8988T (cell line): ENCODE measurements around the gene COL9A3.
"Not testable (repeated sequence)": the region's sequence is repeated elsewhere in the genome, so short reads cannot be mapped to it uniquely, and the experiment has no call there.

ENCODE experiments used
- DNase-seq: peaks from one replicate; pipeline ENCODE4 v3.0.0; 2011

Gene COL9A3

DNA sequence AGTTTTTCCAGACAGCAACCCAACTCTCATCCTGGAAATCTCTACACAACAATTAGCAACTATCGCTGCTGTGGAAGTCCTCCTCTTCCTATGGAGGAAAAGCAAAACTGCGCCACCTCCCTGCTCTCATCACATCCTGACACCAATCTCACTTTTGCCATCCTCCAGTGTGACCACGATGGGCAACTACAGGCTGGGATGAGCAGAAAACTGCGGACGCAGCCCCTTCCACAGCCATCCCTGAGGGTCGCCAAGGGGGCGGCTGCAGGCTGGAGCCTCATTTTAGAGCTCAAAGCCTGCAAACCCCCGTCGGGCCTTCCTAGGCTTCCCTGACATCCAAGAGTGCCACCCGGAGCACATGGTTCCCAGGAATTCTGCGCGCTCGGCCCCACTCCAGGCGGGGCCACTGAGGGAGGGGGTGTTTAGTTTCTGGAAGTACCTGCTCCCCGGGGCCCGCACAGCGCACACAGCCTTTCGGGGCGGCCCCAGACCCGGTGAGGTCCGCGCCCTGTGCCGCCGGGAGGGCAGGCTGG, 43.6 kb downstream of the COL9A3 start:
- peak; percentile 49 for DNase-seq

DNA sequence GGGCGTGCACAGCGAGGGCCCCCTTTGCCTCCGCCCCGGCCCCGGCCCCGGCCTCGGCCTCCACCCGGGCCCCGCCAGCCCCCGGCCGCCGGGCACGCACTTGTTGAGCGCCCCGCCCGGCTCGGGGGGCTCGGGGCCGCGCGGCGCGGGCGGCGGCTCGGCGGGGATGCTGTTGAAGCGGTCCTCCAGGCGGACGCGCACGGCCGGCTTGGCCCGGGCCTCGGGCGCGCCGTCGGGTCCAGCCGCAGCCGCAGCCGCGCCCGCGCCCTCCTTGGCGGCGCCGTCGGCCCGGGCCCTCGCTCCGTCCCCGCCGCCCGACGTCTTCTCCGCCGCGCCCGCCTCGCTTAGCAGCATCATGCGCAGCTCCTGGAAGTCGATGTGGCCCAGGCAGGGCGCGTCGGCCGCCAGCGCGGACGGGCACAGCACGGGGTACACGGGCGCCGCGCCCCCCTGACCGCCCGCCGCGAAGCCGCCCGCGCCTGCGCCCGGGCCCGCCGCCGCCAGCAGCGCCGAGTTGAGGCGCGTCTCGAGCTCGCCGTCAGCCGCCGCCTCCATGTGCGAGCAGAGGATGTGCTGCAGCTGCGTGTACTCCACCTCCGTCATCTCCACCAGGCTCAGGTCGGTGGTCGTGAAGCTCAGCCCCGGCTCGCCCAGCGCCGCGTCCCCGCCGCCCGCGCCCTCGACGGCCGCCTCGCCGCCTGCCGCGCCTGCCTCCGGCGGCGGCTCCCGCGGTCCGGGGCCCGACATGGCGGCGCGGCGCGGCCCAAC, 44.3 kb downstream of the COL9A3 start:
- no peak for DNase-seq

DNA sequence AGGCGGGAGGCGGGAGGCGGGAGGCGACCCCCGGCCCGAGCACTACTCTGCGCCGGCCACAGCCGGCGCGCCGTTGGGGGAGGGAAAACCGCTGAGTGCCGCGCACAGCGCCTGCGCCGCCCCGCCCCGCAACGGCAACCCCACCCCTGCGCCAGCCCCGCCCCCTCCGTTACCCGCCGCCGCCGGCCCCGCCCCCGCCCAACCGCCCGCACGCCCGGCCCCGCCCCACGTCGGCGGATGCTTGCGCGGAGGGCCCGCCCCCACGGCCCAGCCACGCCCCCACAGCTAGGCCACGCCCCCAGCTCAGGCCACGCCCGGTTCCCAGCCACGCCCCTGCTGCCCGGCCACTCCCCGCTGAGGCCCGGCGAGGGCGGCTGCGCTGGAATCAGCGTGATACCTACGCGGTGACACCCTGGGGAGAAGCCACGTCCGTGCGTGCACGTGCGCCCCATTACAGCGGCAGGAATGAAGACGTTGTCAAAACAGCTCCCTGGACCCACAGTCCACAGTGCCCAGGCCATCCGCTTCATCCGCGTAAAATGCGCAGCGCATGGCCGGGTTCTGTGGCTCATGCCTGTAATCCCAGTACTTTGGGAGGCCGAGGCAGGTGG, 45.0 kb downstream of the COL9A3 start, which contains the start of gene TCFL5:
Gene TCFL5 (minus strand): TSS at position 97 of the 611 bp plus-strand sequence. CDS start 152 bp downstream, outside the sequence.
- peak; percentile 65 for DNase-seq

DNA sequence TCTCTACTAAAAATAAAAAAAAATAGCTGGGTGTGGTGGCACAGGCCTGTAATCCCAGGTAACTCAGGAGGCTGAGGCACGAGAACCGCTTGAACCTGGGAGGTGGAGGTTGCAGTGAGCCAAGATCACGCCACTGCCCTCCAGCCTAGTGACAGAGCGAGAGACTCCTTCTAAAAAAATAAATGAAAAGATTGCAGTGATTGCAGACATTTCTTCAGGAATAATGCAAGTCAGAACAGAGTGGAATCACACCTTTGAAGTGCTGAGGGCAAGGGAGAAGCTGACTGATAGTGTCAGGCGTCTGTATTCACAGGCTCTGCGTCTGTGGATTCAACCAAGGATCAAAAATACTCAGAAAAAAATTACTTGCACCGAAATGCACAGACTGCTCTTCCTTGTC, 47.4 kb downstream of the COL9A3 start:
- DNase-seq: no peak

DNA sequence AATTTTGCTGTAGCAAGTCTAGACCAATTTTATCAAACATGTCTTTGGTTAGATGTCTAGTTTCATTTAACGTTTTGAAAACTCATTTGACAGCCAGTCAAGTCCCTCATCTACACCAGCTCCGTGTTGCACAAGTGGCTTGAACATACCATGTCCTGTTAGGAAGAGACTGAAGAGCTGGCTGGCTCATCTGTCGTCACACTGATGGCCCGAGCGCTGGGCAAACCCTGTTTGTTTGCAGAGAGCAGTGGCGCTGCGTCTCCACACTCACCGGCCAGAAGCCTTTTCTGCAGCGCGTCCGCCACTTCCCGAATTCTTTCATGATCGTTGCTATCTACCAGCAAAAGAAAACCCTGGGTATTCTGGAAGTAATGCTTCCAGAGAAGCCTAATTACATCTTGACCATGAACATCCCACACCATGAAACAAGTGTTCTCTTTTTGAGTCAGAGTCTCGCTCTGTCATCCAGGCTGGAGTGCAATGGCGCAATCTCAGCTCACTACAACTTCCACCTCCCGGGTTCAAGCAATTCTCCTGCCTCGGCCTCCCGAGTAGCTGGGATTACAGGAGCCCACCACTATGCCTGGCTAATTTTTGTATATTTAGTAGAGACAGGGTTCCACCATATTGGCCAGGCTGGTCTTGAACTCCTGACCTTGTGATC, 55.5 kb downstream of the COL9A3 start:
- DNase-seq: no peak

DNA sequence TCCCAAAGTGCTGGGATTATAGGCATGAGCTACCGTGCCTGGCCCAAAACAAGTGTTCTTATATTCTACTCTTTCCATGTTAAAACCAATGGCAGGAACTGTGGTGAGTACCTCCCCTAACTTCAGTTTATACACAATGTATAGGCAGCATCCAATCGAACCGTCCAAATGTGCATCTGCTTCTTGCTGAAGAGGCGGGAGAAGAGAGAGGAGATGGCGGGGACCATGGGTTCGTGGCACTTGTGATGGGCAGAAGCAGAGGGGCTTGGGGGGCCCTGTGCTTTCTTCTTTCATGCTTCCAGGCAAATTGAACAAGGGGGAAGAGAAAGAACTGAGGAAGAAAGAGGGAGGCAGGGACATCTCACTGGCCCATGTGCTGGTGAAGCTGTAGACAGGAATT, 56.0 kb downstream of the COL9A3 start:
- no peak for DNase-seq

DNA sequence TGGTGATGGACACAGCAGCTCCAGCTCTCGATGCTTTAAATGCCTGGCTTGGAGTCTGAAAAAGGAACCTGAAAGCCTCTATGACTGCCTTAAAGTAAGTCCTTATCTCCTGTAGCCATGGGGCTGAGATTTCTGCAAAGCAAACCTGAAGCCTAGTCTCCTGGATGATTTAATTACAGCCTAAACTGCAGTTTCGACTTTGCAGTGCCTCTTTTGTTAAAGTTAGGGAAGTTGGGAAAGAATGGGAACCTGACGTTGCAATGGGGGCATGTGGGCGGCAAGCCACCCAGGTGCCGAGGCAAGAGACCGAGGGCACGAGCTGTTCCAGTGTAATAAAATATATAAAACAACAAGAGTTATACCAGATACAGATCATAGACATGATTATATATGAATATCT, 56.4 kb downstream of the COL9A3 start:
- no peak for DNase-seq

DNA sequence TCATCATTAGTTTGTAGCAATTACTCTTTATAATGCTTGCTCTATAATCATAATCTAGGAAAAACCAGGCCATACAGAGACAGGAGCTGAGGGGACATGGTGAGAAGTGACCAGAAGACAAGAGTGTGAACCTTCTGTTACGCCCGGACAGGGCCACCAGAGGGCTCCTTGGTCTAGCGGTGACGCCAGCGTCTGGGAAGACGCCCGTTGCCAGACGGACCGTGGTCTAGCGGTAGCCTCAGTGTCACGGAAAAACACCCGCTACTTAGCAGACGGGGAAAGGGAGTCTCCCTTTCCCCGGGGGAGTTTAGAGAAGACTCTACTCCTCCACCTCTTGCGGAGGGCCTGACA, 56.8 kb downstream of the COL9A3 start:
- DNase-seq: not testable (repeated sequence)

DNA sequence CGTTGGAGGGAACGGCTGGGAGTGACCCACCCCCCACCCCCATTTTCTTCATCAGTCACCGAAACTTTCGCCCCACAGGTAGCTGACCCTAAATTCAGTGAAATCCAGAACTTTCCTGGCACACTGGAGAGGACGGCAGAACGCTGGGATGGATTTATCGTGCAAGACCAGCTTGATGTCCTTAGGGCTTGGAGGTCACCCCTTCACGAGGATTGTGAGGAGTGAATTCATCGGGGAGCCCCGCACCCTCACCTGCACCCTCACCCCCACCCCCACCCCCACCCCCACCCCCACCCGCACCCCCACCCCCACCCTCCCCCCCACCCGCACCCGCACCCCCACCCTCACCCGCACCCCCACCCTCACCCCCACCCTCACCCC, 58.1 kb downstream of the COL9A3 start:
- DNase-seq: no peak

DNA sequence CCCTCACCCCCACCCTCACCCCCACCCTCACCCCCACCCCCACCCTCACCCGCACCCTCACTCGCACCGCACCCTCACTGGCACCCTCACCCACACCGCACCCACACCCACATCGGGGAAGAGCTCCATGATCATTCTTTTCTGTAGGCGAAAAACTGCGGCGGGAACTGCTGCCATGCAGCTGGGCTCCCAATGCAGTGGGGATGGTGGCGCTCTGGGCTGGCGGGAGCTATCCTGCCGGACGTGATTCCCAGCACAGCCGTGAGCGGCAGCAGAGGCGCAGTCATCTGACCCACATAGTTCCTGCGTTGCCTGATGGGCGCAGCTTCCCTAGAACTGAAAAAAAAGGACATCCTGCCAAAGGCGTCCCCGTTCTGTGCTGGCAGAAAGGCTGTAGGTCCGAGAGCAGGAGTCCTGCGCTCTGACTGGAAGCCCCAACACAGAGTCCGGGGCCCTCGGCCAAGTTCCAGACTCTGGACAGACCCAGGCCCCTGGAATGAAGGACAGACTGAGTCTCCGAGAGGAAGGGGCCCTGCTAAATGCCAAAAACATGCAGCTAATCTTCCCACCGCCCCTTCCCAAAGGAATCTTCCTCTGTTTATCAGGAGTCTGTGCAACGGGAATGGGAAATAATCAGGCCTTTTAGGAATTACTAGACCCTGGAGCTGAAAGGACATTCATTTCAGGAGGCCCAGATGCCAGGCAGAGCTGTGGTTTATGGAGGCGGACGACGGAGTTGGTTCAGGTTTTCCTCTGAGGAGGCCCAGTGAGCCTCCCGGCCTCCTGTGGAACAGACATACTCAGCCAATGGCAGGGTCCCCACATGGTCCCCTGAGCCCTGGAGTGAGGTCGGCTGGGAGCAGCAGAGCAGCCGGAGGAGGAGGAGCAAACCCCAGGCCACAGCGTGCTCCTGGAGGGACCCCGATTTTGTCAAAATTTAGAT, 58.8 kb downstream of the COL9A3 start:
- peak; percentile 98 for DNase-seq

DNA sequence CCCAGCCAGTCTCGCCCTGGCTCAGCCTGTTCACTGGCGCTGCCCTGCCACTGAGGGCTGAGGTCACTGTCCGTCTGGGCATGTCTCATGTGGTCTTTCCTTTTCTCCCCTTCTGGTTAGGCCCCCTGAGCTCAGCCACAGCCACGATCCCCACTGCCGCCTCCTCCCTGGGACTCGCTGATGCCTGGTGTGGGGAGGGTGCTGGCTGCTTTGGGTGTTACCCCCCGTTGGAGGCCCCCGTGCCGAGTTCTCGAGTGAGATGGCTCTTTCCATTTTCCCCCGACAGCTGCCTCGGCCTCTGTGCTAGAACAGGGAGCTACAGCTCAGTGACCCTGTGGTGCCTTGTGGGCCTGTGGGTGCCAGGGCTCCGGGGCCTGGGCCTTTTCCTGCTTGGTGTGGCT, 59.7 kb downstream of the COL9A3 start:
- DNase-seq: no peak

DNA sequence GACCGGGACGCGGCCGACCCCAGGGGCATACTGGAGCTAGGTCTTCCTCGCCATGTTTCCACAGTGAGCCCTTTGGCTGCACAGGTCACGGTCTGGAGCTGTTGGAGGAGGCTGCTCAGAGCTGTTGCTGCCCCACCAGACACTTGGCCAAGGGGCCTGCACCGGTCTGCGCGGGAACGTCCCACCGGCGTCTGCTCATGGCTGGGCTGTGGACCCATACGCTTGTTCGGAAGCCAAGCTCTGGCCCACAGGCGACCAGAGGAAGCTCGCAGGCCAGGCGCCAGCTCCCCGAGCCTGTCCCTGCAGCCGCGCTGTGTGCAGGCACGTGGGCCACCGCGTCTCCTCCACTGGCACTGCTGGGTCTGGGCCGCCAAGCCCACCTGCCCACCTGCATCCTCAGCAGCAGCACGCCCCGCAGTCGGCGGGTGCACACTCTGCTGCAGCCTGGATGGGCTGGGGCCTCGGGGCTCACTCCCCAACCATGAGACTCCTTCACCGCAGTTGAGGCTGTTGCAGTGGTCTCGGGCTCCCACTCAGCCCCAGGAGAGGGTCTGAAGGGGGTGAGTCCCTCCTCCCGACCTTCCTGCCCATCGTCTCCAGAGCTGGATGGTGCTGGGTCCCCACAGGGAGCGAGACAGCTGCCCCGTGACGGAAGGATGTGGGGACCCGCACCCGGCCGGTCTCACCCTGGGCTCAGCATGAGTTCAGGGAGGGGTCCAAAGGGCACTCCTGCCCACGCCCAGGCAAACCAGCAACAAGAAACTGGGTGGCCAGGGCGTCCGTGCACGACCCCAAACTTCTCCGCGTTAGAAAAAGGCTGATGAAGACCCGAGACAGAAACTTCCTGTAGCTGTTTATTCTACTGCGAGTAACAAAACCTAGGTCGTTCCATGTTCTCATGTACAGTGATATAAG, 60.3 kb downstream of the COL9A3 start:
- DNase-seq: no peak

DNA sequence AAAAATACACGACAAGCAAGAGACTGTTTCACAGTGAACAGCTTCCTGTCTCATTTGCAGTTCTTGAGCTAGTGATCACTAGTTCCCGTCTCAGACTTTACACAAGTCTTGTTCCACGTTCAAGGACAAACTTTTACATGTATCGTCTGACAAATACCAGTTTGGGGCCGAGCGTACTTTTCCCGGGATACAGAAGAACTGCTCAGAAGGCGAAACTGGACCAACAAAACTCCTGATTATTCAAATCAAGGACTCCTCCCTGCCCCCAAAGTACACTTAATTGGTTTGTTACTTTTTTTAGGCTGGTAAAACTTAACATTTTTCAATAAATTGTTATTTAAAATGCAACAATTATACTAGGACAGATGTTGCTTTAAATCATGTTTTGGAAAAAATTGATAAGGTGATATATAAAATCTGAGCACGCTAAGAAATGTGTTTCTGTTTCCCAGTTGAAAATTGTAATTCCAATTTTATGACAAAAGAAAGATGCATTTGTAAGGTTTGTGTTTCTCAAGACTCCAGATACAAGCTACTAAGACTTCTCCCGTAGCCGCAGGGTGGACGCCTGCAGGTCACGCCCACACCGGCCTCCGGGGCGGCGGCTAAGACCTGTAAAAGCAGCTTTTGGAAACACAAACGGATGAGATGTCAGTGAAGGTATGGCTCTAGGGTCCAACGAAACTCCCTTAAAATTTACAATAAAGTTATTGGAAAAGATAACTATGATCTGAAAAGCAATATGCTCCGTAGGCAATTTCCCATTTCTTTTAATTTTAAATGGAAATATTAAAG, 61.6 kb downstream of the COL9A3 start:
- DNase-seq: no peak

DNA sequence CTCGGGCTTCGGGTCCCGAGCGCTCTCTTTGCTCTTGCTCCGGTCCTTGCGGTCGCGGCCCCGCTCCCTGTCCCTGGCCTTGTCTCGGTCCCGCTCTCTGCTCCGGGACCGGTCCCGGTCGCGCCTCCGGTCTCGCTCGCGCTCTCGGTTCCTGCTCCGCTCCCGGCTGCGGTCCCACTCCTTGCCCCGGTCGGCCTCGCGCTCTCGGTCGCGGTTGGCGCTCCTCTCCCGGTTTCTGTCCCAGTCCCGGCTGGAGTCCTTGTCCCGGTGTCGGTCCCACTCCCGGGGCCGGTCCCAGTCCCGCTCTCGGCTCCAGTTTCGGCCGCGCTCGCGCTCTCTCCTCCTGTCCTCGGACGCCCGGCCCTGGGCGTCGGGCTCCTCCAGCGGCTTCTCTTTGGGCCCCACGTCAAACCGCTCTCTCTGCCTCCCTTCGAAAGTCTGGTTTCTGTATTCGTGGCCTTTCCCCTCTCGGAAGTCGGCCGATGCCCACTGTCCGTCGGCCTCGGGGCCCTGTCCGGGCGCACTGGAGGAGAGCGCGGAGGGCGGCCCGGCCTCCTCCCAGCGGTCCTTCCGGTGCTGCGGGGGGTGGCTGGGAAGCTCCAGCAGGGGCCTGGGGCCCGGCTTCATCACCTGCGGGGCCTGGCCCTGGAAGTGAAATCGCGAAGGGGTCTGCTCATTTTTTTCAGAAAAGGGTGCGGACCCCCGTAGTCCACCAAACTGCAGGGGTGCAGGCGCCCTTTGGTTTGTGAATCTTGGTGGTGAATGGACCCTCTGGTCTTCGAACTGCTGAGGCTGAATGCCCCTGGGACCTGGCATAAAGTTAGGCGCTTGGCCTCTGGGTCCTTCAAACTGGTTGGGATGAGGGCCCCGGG, 62.7 kb downstream of the COL9A3 start:
- no peak for DNase-seq

DNA sequence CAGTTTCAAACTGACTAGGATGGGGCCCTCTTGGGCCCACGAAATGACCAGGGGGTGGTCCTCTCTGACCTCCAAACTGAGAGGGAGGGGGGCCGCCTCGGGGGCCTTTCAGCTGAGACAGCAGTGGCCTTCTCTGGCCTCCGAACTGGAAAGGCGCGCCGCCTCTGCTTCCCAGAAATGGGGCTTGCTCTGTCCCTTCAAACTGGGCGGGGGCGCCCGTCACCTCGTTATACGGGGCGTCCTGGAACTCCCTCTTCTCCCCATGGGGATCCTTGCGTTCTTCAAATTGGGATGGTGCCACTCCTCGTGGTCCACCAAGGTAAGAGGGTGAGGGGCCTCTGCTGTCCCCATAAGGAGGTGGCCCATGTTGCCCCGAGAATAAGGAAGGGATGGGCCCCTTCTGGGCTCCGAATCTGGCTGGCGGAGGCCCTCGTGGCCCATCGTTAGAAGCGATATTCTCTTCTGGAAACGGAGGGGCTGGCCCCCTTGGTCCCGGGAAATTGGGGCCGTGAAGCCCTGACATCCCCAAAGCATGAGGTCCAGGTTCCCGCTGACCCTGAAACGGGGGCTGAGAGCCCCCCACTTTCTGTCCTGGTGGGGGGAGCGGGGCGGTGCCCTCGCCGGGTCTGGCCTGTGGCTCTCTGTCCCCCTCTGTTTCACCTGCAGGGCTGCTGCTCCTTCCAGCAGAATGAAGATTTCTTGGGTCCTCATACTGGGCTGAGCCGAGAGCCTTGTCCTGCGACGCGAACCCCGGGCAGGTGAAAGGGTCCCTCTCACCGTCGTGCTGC, 63.5 kb downstream of the COL9A3 start:
- no peak for DNase-seq

DNA sequence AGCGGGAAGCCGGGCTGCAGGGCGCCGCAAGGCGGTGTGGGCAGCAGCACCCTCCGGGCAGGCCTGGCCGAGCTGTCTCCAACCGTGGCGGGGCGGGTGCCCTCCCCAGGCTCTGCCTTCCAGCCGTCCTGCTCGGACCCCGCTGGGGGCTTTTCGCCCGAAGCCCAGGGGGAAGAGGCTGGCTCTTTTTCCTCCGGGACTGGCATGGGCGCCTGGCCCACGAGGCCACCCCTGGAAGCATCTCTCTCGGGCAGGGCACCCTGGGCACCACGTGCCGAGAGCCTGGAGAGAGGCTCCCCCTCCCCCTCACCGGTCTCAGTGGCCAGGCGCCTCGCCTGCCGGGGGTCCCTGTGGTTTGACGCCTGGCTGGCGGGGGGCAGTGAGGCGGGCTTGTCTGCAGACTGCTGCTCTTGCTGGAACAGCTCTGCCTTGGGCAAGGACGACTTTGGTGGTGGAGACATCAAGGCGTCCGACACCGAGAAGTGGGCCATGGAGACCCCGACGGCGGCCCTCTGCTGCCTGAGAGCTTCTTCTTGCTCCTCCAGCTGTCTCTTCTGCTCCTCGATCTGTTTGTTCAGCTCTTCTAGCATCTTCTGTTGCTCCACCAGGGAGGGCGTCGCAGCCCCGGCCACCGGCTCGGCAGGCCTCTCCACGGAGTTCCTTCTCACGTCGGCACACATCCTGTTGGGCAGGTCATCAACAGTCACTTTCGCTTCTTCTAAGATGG, 64.2 kb downstream of the COL9A3 start:
- DNase-seq: no peak

DNA sequence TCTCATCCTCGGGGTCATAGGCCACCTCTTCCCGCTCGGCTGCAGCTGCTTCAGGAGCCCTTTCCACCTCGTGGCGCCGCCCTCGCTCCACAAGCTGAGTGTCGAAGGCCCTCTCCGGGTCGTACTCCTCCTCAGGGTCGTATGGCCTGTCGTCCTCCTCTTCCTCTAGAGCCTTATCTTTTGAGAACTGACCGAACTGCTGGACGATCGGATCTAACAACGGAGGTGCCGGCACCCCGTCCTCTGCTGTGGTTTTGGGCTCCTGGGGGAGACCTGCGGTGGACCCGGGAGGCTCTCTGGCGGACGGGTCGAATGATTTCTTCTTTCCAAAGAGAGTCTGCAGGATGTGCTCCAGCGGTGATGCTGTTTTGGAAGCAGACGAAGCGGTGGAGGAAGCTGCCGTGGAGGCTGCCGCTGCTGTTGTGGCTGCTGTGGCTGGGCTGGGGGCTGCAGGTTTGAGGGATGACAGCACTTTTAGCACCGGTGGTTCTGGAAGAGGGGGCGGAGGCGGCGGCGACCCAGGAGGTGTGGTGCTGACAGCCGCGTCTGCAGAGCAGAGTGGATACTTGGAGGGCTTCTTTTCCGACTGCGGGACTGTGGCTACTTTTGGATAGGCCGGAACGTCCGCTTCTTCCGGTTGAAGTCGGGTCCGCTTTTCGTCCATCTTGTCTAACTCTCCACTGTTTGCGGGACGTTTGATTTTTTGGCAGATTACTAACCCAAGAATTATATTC, 65.0 kb downstream of the COL9A3 start:
- no peak for DNase-seq

DNA sequence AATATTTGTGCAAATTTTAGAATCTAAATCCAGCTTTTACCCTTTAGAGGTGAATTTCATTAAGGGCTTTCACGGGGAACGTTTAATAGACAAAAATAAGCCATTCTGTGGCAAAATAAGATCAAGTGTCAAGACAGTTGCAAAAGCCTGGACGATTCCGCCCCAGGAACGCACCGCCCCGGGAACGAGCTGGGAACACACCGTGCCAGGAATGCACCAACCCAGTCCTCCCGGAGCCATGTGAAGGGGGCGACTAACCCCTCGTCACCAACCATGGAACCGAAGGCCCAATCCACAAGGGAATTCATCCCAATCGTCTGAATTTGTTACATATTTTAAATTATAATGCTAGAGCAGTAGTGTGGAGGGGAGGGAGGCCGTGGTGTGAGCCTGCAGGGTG, 65.6 kb downstream of the COL9A3 start:
- no peak for DNase-seq
